NAMALWA (cell line): ENCODE data around the gene MAPKAP1.

ENCODE experiments used
- DNase-seq: peaks from one replicate; pipeline ENCODE4 v3.0.0-alpha.2; 2015; ENCODE audit warnings: low spot score

MAPKAP1 gene

DNA sequence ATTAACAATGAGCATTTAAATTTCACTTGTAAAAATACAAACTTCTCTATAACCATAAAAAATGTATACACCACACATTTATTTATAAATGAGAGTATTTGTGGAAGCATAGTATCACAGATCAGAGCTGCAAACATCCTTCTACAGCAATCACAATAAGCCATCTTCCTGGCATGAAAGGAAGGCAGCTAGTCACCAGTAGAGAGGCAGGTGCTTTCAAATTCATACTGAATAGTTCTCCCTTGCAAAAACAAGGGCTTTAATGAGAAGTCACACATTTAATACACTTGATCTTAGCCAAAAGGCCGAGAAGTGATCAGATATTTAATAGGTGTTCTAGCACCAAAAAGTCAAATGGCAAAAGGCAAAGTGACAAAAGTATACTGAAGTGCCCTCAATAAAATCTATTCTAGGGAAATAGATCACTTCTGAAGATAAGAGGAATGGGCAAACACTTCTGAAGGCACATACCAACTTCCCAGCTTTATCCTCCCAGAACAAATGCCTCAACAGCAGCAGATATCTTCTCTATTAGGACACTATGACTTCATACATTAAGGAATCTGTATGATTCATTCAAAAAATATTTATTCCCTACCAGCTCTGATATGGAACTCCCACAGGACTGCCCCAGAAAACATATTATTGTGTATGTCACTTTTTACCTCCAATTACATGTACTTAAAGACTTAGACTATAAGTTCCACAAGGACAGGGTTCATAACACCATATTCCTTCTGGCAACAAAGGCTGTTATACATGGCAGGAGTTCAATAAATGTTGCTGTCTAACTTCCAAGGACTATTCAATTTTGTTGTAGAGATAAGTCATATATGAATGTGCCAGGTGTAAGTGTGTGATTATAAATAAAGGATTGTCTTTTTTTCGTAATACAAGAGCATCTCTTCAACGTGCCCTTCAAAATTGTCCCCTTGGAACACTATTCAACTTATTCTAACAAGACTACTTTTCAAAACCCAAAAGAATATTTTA is 31.7 kb downstream of the MAPKAP1 start:
- DNase-seq = no peak

DNA sequence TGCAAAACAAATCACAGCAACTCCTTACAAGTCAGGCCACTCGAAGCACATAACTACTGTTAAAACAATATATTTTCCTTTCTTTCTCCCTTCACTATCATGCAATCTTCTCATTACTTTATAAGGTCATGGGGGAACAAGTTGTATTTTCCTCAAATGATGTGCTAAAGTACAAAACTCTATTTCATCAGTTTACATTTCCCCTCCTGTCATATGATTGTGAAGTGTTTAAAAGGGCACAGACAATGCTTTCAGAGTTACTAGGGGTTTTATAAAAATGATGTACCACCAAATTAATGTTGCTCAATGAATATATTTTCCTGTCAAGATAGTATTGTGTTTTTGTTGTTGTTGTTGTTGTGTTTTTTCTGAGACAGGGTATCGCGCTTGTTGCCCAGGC is 34.1 kb downstream of the MAPKAP1 start:
- no peak for DNase-seq

DNA sequence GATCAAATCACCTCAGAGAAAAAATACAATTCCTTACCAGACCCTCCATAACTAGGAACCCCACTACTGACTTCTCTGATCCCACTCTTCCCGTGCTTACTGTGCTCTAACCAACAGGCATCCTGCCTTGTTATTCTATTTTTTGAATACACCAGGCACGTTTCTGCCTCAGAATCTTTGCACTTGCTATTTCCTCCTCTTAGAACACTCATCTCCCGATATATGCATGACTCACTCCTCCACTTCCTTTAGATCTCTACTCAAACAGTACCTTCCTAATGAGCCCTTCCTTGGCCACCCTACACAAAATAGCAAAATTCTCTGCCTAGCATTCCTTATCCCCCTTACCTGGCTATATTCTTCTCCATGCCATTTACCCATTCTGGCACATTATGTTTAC is 43.9 kb downstream of the MAPKAP1 start:
- no peak for DNase-seq

DNA sequence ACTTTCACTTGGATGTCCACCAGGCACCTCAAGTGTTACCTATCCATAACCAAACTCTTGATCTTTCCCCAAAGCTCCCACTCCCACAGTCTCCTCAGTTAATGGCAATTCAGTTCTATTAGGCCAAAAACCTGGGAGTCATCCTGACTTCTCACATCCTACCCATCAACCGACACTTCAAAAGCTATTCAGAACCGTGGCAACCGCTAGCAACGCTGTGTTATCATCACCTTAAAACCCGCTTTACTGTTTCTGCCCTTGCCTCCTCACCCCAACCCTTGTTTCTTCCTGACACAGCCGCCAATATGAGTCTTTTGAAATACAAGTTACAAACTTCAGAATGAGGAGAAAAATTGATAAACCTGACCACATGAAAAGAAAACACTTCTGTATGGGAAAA is 46.5 kb downstream of the MAPKAP1 start:
- no peak for DNase-seq

DNA sequence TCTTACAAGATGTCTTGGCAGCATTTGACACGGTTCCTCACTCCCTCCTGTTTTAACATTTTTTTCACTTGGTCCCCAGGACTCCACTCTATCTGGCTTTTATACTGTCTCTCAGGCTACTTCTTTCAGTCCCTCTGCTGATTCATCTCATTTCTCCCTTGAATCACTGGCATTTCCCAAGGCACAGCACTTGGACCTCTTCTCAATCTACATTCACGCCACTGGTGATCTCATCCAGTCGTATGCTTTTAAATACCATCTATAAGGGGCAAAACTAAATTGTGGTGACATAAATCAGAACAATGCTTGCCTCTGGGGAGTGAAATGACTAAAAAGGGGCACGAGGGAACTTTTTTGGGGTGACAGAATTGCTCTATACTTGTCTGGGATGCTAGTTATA is 47.1 kb downstream of the MAPKAP1 start:
- no peak for DNase-seq

DNA sequence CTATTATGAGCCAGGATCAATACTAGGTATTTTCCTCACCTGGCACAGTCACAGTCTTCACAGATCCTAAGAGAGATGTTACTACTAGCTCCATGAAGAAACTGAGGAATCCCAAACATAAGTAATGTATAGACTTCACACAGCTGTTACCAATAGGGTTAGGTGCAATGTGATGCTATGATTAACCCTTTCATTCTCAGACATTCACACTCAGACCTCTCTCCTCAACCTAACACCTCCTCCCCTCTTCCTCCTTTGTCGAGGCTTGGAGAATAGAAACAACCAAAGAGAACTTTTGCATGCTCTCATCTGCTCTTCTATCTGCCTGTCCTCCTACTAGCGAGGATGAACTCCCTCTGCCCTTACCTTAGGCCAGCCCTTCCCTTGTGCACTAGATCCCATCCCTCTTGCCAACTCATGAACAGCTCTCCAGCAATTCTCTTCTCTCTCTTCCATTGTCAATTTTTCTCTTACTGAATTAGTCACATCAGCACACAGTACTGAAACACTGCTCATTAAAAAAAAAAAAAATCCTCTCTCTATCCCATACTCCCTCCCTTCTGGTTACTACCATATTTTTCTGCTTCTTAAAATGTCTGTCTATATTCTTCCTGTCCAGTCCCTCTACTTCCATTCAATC is 47.7 kb downstream of the MAPKAP1 start:
- DNase-seq = no peak

DNA sequence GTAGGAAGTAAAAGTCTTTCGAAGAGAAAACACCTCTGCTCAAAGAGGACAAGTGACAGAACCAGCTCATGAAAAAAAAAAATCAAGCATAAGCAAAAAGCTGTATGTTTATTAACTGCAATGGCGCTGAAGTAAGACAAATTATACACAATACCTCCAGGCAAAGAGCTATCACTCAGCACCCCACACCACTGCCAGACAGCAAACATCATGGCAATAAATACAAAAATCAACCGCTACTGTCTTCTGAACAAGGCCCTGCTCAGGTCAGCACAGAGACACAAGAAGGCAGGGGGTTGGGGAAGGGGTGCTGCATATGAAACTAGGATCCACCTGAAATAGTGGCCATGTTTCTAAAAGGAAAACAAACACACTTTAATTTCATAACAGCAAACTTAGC is 50.4 kb downstream of the MAPKAP1 start:
- DNase-seq = no peak

DNA sequence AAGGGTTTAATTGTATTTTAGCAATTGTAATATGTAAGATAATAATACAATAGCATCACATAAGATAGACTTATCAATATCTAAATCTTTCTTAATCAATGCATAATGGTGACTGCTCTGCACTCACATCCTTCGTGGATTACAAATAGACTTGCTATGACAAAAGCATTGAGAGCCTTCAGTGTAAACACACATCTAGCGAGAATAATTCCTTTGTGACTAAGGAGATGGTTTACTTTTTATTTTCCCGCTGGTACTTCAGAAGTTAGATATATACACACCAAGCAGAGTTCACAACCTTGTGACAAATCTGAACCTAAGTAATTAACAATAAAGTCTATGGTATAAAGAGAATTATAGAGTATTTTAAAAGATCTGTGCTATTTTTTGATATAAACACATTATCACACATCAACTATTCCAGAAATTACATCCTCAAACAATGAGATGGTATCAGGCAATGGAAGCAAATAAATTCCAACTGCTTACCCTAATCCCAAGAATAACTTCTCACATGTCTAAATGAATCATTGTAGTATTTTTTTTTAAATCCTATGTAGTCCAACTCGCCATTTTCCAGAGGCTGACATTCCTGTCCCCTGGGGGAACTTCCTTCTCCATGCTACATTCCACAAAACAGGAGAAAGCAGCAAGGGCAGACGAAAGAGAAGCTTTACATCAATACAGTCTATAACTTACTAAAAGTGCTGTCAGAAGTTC is 51.2 kb downstream of the MAPKAP1 start:
- no peak for DNase-seq

DNA sequence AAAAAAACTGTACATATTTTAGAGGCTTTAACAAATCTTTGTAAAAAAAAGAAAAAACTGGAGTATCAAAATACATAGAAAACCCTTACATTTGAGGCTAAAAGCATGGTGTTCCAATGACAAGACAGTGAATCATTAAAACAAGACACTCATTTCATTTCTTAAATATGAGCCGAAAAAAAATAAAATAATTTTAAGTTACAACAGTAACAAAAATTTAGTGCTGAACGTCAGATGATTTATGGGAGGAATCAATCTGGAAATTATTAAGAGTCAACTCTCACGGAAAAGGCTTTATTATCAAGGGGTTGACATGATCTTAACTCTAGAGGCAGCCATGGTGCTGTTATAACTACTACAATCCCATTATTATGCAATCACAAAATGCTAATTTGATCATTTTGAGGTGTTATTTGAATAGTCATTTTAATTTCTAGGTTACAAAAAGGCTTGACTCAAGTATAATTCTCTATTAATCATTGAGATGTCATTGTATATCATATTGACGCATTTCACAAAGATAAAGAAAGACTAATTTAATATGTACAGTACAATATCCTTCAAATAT is 51.9 kb downstream of the MAPKAP1 start:
- no peak for DNase-seq

DNA sequence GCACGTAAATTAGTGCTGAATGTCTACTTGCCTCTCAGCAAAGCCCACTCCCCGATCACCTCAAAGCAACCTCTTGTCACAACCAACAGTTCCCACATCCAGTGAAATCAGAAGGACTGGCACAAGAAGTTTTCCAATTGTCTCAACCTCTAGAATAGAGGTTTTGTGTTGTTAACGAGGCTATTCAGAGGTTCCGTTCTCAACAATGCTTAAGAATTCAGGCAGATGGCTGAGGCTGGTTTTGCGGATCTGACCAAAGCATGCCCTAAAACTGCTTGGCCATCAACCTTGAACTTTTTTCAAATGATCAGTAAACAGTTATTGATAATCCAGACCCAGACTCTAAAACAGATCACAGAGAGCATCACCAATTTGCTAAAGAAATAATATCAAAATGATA is 52.9 kb downstream of the MAPKAP1 start:
- DNase-seq = no peak

DNA sequence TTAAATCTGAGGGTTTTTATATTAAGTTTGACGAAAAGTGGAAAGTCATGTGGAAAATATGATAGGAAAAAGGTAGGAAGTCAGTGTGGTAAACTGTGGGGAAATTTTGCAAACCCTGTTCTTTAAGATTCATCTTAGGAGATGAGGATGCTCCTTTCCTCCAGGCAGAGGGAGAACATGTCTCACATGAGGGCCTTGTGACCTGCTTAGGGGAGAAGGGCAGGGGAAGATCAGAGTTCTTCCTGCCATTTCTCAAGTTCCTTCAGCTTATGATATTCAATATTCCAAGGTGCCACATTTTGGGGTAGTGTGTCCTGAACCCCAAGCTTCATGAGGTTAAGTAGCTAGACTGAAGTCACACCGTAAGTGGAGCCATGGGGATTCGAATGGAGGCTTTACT is 53.7 kb downstream of the MAPKAP1 start:
- no peak for DNase-seq

DNA sequence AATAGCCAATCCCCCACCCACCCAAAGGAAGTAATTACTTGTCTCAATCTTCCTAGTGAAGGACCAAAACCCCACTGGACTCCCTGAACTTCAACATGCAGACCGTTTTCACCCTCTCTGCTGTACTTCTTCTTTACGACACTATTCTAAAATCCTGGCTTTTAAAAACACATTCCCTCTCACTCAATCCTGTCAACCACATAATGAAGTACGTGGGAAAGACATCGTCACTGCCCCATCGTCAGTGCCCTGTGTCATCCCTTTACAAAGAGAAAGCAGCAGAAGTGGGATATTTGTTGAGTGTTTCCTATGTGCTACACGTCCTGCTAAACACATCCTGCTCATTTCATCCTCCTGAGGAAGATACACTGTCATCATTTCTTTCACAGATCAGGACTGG is 54.2 kb downstream of the MAPKAP1 start:
- no peak for DNase-seq

DNA sequence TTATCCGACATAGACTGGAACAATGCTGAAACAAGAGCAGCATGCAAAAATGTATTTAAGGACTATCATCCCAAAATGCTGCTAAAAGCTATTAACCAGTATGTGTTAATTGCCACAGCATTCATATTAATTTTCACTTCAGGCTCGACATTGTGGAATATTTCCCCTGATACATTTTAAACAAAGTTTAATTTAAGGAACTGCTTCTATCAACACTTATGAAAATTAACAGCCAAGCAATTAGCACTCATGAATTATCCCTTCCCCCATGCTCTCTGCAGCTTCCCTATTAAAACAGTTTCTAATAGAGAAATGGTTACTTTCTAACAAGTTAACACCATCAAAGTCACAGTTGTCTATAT is 54.8 kb downstream of the MAPKAP1 start:
- no peak for DNase-seq

DNA sequence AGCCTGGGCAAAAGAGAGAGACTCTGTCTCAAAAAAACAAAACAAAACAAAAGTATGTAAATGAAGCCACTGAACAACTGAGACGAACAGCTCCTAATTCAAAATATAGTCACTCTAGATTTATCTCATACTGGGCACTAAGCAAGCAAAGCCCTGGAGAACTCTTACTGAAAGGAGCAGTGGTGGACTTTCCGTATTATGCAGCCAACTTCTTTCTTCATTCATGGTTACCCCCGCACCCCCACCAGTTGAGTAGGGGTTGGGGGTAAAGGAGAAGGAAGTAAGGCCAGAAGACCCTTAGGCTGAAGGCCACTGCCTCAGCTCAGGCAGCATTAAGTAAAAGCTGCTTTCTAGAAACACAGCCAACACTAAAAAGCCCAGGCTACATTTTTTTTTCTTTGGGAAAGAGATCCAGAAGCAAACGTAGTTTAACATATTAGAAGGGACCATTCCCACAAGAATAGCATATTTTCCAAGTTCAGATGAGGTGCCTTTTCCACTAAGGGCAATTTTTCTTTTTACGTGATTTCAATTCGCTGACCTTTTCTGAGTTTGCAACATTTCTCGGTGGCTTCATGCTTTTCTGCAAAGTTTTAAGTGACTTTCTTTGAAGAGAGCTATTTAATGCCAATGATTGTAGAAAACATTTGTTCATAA is 55.3 kb downstream of the MAPKAP1 start:
- DNase-seq = no peak

DNA sequence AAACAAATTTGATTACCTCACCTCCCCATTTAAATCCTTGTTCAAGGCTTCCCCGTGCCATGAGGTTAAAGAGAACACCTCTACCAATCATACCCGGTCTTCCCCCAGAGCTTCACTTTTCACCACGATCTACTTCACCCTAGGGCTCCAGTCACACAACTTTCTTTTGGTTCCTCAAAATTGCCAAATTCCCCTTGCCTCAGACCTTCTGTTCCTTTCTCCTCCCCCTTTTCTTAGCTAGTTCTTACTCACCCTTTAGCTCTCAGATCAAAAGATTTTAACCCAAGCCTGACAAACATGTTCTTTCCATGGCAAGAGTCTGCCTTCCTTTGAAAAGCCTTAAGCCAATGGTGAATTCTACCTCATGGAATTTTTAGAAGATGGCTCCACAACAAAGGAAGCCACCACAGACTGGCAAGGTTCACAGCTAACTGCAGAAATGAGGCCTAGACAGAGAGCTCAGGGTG is 56.7 kb downstream of the MAPKAP1 start:
- peak; percentile 34 for DNase-seq

DNA sequence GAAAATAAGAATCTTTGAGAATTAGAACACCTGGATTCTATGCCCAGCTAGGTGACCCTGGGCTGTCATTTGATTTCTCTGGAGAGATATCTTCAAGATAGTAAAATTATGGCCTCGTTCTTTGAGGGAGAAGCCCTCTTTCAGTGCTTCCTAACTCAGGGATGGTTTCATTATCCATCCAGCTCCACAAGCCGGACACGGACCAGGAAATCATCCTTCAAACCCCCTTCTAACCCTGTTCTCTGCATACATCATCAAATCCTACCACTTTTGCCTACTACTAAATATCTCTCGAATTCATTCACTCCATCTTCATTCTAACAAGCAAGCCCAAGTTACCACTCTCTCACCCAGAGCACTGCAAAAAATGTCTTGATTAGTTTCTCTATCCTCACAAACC is 57.2 kb downstream of the MAPKAP1 start:
- no peak for DNase-seq

DNA sequence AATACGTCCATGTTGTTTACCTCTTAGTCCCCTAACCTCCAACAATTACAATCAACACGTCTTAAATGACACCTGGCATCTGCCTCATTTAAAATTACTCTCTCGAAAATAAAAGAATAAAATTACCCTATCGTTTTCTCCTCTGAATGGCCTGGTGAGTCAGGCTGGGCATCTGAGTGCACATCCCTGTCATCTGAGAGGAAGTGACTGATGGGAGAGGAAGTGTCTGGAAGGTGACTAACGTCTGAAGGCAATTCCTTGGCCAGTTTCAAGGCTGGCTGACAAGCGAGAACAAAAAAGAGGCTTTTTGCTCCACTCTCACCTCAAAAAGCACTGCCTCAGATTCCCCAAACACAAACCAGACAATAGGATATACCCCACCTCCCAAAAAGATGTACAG is 57.7 kb downstream of the MAPKAP1 start:
- DNase-seq = no peak

DNA sequence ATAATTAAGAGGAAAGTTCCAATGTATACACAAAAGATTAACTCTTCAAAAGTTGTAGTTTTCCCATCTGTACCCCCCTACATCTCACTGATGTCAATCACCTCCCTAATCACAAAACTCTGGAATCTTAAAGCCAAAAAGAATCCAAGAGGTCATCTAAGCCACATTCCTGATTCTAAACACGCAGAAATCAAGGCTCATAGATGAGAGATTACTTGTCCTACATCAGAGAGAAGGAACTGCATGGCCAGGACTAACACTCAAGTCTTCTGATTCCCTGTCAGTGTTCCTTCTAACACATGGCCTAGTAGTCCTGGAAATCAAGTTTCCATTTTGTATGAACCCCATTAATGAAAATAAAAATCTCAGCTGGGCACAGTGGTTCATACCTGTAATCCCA is 58.7 kb downstream of the MAPKAP1 start:
- DNase-seq = no peak

DNA sequence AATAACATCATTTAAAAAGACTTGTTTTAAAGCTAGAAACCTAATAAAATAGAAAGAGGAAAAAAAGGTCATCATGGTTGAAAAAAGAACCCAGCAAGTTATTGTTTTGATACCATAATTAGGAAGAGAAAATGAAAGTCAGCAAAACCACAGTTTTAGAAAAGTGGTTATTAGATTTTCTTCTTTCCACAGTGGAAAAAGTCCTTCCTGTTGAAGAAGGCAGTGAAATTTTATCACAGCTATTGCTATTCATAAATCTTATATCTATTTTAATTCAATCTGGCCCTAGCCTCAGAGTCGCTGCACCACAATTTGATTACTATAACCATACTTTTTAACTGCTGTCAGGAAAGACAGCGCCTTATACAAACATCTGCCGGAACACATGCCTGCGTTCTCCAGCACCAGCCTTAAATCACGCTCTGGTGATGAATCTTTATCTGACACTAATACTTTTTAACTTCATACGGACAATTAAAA is 60.3 kb downstream of the MAPKAP1 start:
- DNase-seq = peak; percentile 63

DNA sequence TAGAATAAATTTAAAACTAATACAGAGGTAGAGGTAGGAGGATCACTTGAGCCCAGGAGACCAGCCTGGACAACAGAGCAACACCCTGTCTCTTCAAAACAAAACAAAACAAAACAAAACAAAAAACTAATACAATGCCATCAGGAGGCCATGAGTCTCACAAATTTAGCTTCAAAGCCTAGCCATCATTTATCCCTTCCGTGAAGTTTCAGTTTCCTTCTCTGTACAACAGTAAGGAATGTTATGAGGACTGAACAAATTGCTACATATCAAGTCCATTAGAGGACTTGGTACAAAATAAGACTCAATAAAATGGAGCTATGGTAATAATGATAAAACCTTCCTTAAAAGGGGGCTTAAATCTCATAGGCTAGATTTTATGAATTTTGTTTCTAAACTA is 60.8 kb downstream of the MAPKAP1 start:
- peak; percentile 33 for DNase-seq

DNA sequence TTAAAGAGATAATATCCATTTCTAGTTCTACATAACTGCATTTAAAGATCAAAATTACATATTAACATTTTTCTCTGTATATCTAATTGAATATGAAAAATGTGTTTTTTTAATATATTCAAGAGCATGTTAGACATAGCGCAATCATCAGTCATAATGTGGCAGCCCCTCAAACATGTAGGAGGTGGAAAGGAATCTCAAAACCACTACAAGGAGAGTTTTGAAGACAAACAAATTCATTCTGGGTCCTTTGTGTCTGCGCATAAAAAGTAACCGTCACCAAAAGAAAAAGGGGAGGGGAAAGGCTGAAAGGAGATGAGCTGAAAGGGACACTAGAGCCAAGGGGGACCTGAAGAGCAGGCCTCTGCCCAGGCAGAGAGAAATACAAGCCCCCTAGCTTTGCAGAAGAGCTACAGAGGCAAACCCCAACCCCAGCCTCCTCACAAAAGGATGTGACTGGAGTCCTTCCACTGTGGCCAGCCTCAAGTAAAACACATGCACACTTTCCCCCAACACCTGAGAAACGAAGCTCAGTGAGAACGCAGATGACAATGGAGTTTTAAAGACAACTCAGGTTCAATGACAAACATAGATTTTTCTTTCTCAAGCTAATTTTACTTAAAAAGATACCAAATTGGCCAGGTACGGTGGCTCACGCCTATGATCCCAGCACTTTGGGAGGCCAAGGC is 62.0 kb downstream of the MAPKAP1 start:
- no peak for DNase-seq
